HG03095 (cell line): ENCODE results near the gene RAB40C.

Experiments
- ATAC-seq: cut with Tn5 transposase; IDR thresholded peaks from one replicate; pipeline ENCODE4 v1.9.1; 2021; ENCODE audit warnings: moderate library complexity; ENCODE audit not compliant: unreplicated experiment

The RAB40C gene

DNA sequence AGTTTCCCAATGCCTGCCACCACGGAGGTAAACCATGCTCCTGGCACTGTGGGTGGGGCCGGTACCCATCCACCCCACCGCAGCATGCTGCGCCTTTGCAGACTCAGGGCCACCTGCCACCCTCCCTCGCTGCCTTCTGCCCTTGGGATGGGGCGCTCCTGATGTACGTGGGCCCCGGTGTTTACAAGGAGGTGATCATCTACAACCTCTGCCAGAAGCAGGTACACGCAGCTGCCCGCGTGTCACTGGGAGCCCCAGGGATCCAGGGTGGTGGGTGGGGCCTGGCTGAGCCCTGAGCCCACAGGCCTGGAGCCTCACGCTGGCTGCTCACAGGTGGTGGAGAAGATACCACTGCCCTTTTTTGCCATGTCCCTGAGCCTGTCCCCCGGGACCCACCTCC is 76.7 kb downstream of the RAB40C start:
- ATAC-seq = no peak

DNA sequence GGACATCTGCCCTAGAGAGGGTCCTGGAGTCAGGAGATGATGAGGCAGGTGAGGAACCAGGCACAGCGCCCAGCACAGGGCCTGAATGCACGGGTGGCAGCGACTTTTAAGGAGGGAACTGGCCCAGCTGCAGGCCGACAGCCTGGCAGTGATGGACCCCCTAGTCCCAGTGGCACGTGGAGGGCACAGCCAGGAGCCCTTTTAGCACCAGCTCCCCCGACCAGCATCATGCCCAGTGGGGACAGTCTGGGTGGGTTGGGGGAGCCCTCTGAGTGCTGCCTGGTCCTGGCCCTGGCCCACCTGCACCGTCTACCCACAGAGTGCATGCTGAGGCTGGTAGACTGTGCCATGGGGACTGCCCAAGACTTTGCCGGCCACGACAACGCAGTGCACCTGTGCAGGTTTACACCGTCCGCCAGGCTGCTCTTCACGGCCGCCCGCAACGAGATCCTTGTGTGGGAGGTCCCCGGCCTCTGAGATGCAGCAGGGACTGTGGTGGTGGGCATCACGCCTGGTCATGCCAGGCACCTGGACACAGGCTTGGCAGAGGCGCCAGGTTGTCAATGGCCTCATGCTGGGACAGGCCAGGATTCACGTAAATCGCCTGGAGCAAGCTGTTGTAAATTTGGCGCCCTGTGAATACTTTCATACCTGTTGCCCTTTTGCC is 77.4 kb downstream of the RAB40C start:
- ATAC-seq = no peak

DNA sequence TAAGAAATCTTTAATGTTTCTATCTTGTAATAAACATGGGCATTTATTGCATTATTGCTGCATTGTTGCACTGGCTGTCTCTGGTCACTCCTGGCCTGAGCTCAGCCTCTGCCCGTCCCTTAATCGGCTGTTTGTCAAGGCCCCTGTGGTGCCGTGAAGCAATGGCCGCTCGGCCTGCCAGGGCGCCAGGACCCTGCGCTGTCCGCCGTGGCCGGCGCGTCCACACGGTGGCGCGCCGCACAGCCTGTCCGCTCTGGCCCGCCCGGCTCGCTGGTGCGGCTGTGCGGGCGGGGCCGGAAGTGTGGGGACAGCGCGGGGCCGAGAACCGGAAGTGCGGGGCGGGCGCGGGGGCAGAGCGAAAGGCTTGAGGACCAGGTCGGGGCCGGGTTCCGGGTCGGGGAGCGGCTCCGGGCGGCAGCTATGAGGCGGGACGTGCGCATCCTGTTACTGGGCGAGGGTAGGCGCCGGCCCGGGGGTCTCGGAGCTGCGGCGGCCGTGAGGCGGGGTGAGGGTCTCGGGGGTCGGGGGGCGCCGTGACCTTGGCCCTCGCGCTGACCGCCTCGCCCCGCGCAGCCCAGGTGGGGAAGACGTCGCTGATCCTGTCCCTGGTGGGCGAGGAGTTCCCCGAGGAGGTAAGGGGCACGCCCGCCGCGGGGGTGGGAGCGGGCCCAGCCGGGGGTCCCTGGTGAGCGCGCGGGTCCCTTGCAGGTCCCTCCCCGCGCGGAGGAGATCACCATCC is 78.1 kb downstream of the RAB40C start, which contains the start of gene RHOT2:
Gene RHOT2 (plus strand): TSS at position 353 of the 739 bp plus-strand sequence. CDS start 68 bp downstream, at position 421.
- ATAC-seq = peak; percentile 59

DNA sequence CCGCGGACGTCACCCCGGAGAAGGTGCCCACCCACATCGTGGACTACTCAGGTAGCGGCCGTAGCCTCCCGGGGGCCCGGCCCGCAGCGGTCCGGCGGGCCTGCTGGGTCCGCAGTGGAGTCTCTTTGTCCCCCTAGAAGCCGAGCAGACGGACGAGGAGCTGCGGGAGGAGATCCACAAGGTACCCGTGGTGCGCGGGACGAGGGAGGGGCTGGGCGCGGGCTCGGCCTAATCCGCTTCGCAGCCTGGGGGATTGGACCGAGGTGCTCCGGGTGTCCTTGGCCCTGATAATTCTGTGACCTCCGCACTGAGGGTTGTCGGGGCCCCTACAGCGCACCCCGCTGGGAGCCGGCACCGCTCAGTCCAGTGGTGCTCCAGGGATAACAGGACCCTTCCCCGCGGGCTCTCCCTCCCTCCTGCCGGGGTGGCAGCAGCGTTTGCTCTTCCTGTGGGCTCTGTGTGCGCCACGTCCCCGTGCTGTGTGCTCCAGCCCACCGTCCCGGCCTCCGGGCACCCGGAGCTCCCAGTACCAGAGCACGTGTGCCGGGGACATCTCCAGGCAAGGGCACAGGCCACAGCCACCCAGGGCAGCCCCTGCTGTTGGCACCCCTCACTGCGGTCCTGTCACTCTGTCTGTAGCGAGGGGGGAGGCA is 78.8 kb downstream of the RAB40C start:
- ATAC-seq = no peak

- ATAC-seq = no peak
These were observed 79.8 kb downstream of the RAB40C start for GRCh38 chr16:669666-670065.

DNA sequence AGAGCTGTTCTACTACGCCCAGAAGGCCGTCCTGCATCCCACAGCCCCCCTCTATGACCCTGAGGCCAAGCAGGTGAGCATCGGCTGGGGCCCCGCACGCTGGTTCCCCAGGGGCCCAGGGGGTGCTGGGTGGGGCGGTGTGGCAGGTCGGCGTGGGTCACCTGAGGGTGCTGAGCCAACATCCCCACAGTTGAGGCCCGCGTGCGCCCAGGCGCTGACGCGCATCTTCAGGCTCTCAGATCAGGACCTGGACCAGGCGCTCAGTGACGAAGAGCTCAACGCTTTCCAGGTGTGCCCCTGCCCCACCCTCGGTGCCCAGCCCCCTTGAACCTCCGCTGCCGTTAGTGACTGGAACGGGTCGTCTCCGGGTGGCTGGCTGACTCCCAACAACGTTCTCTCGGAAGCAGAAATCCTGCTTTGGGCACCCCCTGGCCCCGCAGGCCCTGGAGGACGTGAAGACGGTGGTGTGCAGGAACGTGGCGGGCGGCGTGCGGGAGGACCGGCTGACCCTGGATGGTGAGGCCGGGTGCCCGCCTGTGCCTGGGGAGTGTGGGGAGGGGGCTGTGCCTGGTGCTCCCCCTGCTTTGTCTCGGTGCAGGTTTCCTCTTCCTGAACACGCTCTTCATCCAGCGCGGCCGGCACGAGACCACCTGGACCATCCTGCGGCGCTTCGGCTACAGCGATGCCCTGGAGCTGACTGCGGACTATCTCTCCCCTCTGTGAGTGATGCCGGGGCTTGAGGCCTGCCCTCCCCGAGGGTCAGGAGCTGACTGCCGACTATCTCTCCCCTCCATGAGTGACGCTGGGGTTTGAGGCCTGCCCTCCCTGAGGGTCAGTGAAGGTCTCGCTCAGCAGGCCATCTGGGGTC is 80.9 kb downstream of the RAB40C start:
- ATAC-seq = no peak

DNA sequence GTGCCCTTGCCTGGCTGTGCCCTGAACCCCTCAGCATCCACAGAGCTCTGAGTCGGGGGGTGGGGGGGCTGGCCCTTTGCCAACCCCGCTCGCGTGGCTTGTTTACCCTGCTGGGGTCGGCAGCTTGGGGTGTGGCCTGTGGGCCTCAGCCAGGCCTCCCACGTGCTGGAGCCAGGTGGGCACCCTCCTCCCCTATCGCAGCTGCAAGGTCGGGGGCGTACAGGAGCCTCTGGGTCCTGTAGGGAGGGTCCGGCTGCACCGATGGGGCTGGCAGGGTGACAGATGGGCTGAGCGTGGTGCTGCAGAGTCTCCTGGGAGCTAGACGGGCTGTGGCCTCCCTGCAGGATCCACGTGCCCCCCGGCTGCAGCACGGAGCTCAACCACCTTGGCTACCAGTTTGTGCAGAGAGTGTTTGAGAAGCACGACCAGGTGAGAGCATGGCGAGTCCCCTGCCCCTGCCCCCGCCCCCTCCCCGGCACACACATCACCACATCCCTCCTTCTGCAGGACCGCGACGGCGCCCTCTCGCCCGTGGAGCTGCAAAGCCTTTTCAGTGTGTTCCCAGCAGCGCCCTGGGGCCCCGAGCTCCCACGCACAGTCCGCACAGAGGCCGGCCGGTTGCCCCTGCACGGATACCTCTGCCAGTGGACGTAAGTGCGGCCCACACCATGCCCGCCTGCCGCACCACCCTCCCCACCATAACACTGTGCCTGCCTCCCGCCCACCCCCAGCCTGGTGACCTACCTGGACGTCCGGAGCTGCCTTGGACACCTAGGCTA is 81.7 kb downstream of the RAB40C start:
- no peak for ATAC-seq

GRCh38 chr16:672371-672770 is 82.5 kb downstream of the RAB40C start:
- ATAC-seq = no peak

DNA sequence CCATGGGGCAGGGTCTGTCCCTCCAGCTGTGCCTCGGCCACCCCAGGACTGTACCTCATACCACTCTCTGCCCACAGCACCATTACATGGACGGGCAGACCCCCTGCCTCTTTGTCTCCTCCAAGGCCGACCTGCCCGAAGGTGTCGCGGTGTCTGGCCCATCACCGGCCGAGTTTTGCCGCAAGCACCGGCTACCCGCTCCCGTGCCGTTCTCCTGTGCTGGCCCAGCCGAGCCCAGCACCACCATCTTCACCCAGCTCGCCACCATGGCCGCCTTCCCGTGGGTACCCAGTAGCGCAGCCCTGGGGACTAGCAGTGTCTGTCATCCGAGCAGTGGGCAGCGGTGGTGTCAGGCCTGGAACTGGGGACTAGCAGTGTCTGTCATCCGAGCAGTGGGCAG is 83.0 kb downstream of the RAB40C start:
- ATAC-seq = no peak

- no peak for ATAC-seq
These were observed 83.6 kb downstream of the RAB40C start for GRCh38 chr16:673399-673991.

- ATAC-seq = no peak
These were observed 84.5 kb downstream of the RAB40C start for GRCh38 chr16:674214-674881.

- no peak for ATAC-seq
These were observed 85.4 kb downstream of the RAB40C start, which contains the start of gene RHBDL1 for GRCh38 chr16:674968-675883. TSS of gene RHBDL1 (plus strand) at chr16:675671. CDS start at chr16:675791, 120 bp downstream.

GRCh38 chr16:675884-676564 is 86.2 kb downstream of the RAB40C start:
- no peak for ATAC-seq

DNA sequence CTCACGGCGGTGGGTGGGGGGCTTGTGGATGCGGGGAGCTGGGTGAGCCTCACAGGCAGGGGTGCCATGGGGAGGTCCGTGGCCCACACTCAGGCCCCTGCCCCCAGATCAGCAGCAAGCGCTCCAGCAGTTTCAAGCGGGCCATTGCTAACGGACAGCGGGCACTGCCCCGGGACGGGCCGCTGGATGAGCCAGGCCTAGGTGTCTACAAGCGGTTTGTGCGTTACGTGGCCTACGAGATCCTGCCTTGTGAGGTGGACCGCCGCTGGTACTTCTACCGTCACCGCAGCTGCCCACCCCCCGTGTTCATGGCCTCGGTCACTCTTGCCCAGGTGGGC is 86.7 kb downstream of the RAB40C start:
- no peak for ATAC-seq

DNA sequence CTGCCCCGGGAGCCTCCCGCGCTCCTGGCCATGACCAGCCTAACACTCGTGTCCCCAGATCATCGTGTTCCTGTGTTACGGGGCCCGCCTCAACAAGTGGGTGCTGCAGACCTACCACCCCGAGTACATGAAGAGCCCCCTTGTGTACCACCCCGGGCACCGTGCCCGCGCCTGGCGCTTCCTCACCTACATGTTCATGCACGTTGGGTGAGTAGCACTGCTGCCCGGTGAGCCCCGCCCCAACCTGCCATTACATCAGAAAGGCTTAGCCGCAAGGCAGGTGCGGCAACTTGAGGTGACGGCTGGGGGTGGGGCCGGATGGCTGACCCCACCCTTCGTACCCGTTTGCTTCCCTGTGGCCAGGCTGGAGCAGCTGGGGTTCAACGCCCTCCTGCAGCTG is 87.0 kb downstream of the RAB40C start:
- ATAC-seq = no peak

- no peak for ATAC-seq
These were observed 87.7 kb downstream of the RAB40C start for GRCh38 chr16:677316-678190.
